GOT3 (cell line): ENCODE measurements around the gene IQCN.

Source experiments
- DNase-seq: peaks from one replicate; lab custom pipeline; 2025; ENCODE audit warnings: mixed read lengths; lab: John Stamatoyannopoulos, UW

IQCN gene

GRCh38 chr19:18287836-18288772, 13.9 kb upstream of the IQCN start:
- no peak for DNase-seq

GRCh38 chr19:18286973-18287635, 12.9 kb upstream of the IQCN start:
- no peak for DNase-seq

- no peak for DNase-seq
Observed at GRCh38 chr19:18284712-18285360, 10.6 kb upstream of the IQCN start.

- no peak for DNase-seq
Observed at GRCh38 chr19:18283338-18283737, 9.1 kb upstream of the IQCN start.

- DNase-seq, result no peak
Observed at GRCh38 chr19:18282788-18283141, 8.5 kb upstream of the IQCN start.

- DNase-seq, result no peak
Observed at GRCh38 chr19:18282021-18282787, 8.0 kb upstream of the IQCN start.

- peak; percentile 95 for DNase-seq
Observed at GRCh38 chr19:18281082-18282020, 7.1 kb upstream of the IQCN start, which contains the start of gene JUND. JUND (minus strand) TSS chr19:18281622; CDS start chr19:18281484, 138 bp downstream.

- DNase-seq, result no peak
Observed at GRCh38 chr19:18280247-18281081, 6.2 kb upstream of the IQCN start.

GRCh38 chr19:18279516-18280246, 5.4 kb upstream of the IQCN start:
- DNase-seq, result peak; percentile 80

- no peak for DNase-seq
Observed at GRCh38 chr19:18279266-18279515, 4.9 kb upstream of the IQCN start.

- no peak for DNase-seq
Observed at GRCh38 chr19:18278521-18279265, 4.4 kb upstream of the IQCN start.

GRCh38 chr19:18274781-18275356, 617 bp upstream of the IQCN start:
- peak; percentile 46 for DNase-seq

GRCh38 chr19:18273561-18274218, 562 bp downstream of the IQCN start:
- no peak for DNase-seq

- DNase-seq, result no peak
Observed at GRCh38 chr19:18271433-18271841, 2.8 kb downstream of the IQCN start.

- no peak for DNase-seq
Observed at GRCh38 chr19:18270326-18270725, 3.9 kb downstream of the IQCN start.

- DNase-seq, result no peak
Observed at GRCh38 chr19:18269070-18269723, 5.1 kb downstream of the IQCN start.
